K562 (cell line): ENCODE results near the gene EPS8. TPM values are rescaled to one million over a fixed set of nuclear protein-coding genes. Genes with fewer than 3 reads are reported as not detected.

Experiments used
- ATAC-seq: fragments of 200-7000 bp; cut with Tn5 transposase; 3 replicates; pipeline ENCODE4 v1.9.1; 2020; ENCODE audit warnings: moderate library complexity
- BruUV-seq: library from RNA; stranded (reverse); fragments of 400-500 nt; replicated peaks from 2 replicates; lab custom pipeline; 2021; lab: Mats Ljungman, UMichigan
- CTCF ChIA-PET: fragments of 300-600 bp; formaldehyde crosslinking; extraction: SDS; loops from one replicate; lab custom pipeline; 2021; ENCODE audit warnings: low intra/inter-chr PET ratio; lab: Yijun Ruan, JAX
- POLR2A ChIA-PET: fragments of 300-600, 350-650 bp; sonication (Branson Sonifier 250); formaldehyde crosslinking; extraction: SDS; loops from one replicate; lab custom pipeline; 2021; ENCODE audit warnings: antibody characterized with exemption, inconsistent platforms; lab: Yijun Ruan, JAX
- DNase-seq, 4 experiments: peaks; one replicate each; pipeline versions ENCODE4 v3.0.0 to v3.0.0-alpha.2; 2011 to 2018; ENCODE audit warnings: low spot score in 3 of 4, mixed read lengths in 3 of 4; ENCODE audit errors: extremely low read depth in 1 of 4
- FAIRE-seq: peaks from 2 replicates; lab custom pipeline; 2011; peaks lifted over from hg19 to GRCh38; lab: Jason Lieb, UNC
- H2AFZ ChIP-seq: 2 replicates; pipeline ENCODE4 v1.6.0; 2011; ENCODE audit warnings: low read depth, low read length, control low read depth, inconsistent platforms
- H3K27ac ChIP-seq: fragments of 200-600 bp; 3 replicates; pipeline ENCODE4 v1.8.0; 2011; ENCODE audit warnings: low read depth, mild to moderate bottlenecking, control low read depth, inconsistent platforms, low read length, moderate library complexity, mixed read lengths; ENCODE audit errors: extremely low read depth
- H3K27me3 ChIP-seq, 2 experiments: fragments of 300-600 bp in 1 of 2; 2 replicates in 1 of 2; 3 replicates in 1 of 2; pipeline versions ENCODE4 v1.6.0 to v1.8.0; 2011; ENCODE audit warnings: inconsistent platforms in 2 of 2, low read length in 2 of 2, mild to moderate bottlenecking in 1 of 2, mixed read lengths in 1 of 2, moderate library complexity in 1 of 2; ENCODE audit not compliant: control insufficient read depth in 2 of 2, insufficient read depth in 2 of 2
- H3K36me3 ChIP-seq: fragments of 300-600 bp; 3 replicates; pipeline ENCODE4 v1.8.0; 2011; ENCODE audit warnings: mild to moderate bottlenecking, low read length, inconsistent platforms; ENCODE audit not compliant: control insufficient read depth, insufficient read depth
- H3K4me1 ChIP-seq, 2 experiments: fragments of 200-600 bp in 1 of 2; replicated peaks in 1 of 2; 2 replicates in 1 of 2; 3 replicates in 1 of 2; pipeline versions ENCODE4 v1.5.1 to v1.8.0; 2011; ENCODE audit warnings: inconsistent platforms in 2 of 2, low read length in 2 of 2, mild to moderate bottlenecking in 1 of 2, mixed read lengths in 1 of 2, moderate library complexity in 1 of 2; ENCODE audit not compliant: control insufficient read depth in 2 of 2, insufficient read depth in 2 of 2
- H3K4me2 ChIP-seq: 2 replicates; pipeline ENCODE4 v1.6.1; 2011; ENCODE audit warnings: low read length, control low read depth, inconsistent platforms, mixed read lengths; ENCODE audit not compliant: insufficient read depth
- H3K4me3 ChIP-seq: fragments of 200-600 bp; sonication (generic), shearing (Covaris generic); 2 replicates; pipeline ENCODE4 v1.5.1; 2016; ENCODE audit warnings: control low read depth, inconsistent platforms
- H3K79me2 ChIP-seq: fragments of 200-600 bp; 3 replicates; pipeline ENCODE4 v1.8.0; 2011; ENCODE audit warnings: low read length, inconsistent platforms; ENCODE audit not compliant: control insufficient read depth, insufficient read depth
- H3K9ac ChIP-seq, 2 experiments: 2 replicates each; pipeline versions ENCODE4 v1.6.0 to v1.6.1; 2011; ENCODE audit warnings: low read depth in 2 of 2, low read length in 2 of 2, control low read depth in 1 of 2, inconsistent platforms in 1 of 2, mild to moderate bottlenecking in 1 of 2, mixed read lengths in 1 of 2; ENCODE audit not compliant: insufficient read depth in 1 of 2
- H3K9me1 ChIP-seq: one replicate; pipeline ENCODE4 v1.6.0; 2011; ENCODE audit warnings: inconsistent platforms, mild to moderate bottlenecking, low read length, moderate library complexity; ENCODE audit not compliant: control insufficient read depth, insufficient read depth
- H3K9me3 ChIP-seq: replicated peaks from 2 replicates; pipeline ENCODE4 v1.5.1; 2011; ENCODE audit warnings: low read depth, low read length, inconsistent platforms; ENCODE audit not compliant: control insufficient read depth, insufficient read depth
- H4K20me1 ChIP-seq: replicated peaks from 2 replicates; pipeline ENCODE4 v1.6.1; 2011; ENCODE audit warnings: low read length, inconsistent platforms, mixed read lengths; ENCODE audit not compliant: control insufficient read depth, insufficient read depth
- BDP1 ChIP-seq: IDR thresholded peaks from 3 replicates; pipeline ENCODE4 v1.6.1; 2011; ENCODE audit not compliant: insufficient read length, insufficient read depth
- ZNF76 ChIP-seq: fragments of 250-450 bp; sonication (Bioruptor Pico); IDR thresholded peaks from 2 replicates; pipeline ENCODE4 v1.4.0; 2020; ENCODE audit warnings: mild to moderate bottlenecking, moderate library complexity, borderline replicate concordance
- WGBS: fragments of 100-300 bp; shearing (Covaris generic); methylation state at CpG from one replicate; pipeline ENCODE4 v1.1.6; 2016; ENCODE audit warnings: low coverage, mixed read lengths; ENCODE audit not compliant: insufficient coverage; ENCODE audit errors: missing lambda C conversion rate; 5-methylcytosine and 5-hydroxymethylcytosine counted together
- in situ Hi-C: fragments of 300-500 bp; cut with MboI; formaldehyde crosslinking; loops from 4 replicates; pipeline ENCODE4 v1.15.0; 2018; ENCODE audit warnings: inconsistent platforms, mixed read lengths
- intact Hi-C: fragments of 100-400 bp; cut with micrococcal nuclease; formaldehyde crosslinking; loops from 2 replicates; pipeline ENCODE4 v1.14.2; 2022
- polyA plus RNA-seq, 8 experiments: library from polyadenylated mRNA; depleted of rRNA in 4 of 8; stranded (reverse) in 5 of 8; unstranded in 3 of 8; fragments of >200 nt; fragmentation: Nextera tagmentation in 2 of 8; fragmentation: Illumina TruSeq in 1 of 8; extraction: Ambion mirVana in 2 of 8; extraction: Trizol in 1 of 8; gene quantifications; 2 replicates each; pipeline versions ENCODE4 v1.2.1 to v1.2.3, GENCODE V29; 2011 to 2014; ENCODE audit warnings: inconsistent platforms in 1 of 8, missing spikeins in 1 of 8
- total RNA-seq, 7 experiments: library from RNA; depleted of rRNA in 6 of 7; stranded (reverse); fragments of >200 nt in 6 of 7; fragmentation: Illumina TruSeq in 2 of 7; extraction: Trizol in 2 of 7; gene quantifications; 2 replicates each; pipeline versions ENCODE4 v1.2.1 to v1.2.3, GENCODE V29; 2011 to 2021; ENCODE audit warnings: low replicate concordance in 1 of 7
- TF ChIP-seq, protein P1 (sequence below): sonication (generic); formaldehyde crosslinking; IDR thresholded peaks from 2 replicates; pipeline ENCODE4 v1.8.0; 2022; ENCODE audit warnings: missing genetic modification reagents, mild to moderate bottlenecking, borderline replicate concordance
- TF ChIP-seq, protein P2 (sequence below): sonication (generic); formaldehyde crosslinking; IDR thresholded peaks from 2 replicates; pipeline ENCODE4 v1.8.0; 2022; ENCODE audit warnings: mild to moderate bottlenecking, missing genetic modification reagents
- TF ChIP-seq, protein P3 (sequence below): fragments of 250-450 bp; sonication (Bioruptor Pico); IDR thresholded peaks from 2 replicates; pipeline ENCODE4 v1.9.0; 2021; ENCODE audit warnings: mild to moderate bottlenecking
- TF ChIP-seq, protein P4 (sequence below): fragments of 200-800 bp; sonication (Bioruptor generic); IDR thresholded peaks from 2 replicates; pipeline ENCODE4 v1.6.1; 2017; ENCODE audit warnings: missing genetic modification characterization, missing compliant biosample characterization

Gene EPS8
- total and polyA plus RNA-seq, 9 of the 15 experiments (the other 6 are each of a cell fraction or from before 2014, with no cell fraction given): 0.10 to 1.9 (median 0.33) TPM

DNA sequence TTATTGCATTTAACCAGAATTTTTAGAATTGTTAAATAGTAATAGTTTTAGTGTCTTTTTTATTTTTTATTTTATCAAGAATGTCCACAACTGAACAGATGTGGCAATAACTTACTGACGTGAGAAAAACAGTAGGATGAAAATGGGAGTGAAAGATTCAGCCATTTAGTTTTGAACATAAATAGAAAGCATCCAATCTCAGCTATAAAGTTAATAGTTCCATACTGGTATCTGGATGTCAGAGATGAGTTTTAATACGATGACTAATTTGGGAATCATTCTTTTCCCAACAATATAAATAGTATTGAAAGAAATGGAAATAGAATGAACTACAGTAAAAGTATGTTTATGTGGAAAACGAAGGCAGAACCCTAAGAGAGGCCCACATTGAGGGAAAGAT lies 159.4 kb downstream of the EPS8 start:
- Histone ChIP-seq H3K79me2 (no peaks in the 10 kb centered on the region), H2AFZ (no peak overlapping the region), H3K9ac (no peak overlapping the region), H4K20me1 (no peaks in the 10 kb centered on the region), H3K4me1 (no peaks in the 10 kb centered on the region), H3K4me2 (no peak overlapping the region), H3K27me3 (no peaks in the 10 kb centered on the region), H3K9me1 (no peaks in the 10 kb centered on the region), H3K27ac (no peak overlapping the region), H3K9me3 (no peaks in the 10 kb centered on the region), H3K4me3 (no peak overlapping the region), H3K36me3 (no peaks in the 10 kb centered on the region)
- BruUV-seq: no TSS peak
- CTCF ChIA-PET: no interaction called here
- no peak for ATAC-seq
- TF ChIP-seq, protein P1, sequence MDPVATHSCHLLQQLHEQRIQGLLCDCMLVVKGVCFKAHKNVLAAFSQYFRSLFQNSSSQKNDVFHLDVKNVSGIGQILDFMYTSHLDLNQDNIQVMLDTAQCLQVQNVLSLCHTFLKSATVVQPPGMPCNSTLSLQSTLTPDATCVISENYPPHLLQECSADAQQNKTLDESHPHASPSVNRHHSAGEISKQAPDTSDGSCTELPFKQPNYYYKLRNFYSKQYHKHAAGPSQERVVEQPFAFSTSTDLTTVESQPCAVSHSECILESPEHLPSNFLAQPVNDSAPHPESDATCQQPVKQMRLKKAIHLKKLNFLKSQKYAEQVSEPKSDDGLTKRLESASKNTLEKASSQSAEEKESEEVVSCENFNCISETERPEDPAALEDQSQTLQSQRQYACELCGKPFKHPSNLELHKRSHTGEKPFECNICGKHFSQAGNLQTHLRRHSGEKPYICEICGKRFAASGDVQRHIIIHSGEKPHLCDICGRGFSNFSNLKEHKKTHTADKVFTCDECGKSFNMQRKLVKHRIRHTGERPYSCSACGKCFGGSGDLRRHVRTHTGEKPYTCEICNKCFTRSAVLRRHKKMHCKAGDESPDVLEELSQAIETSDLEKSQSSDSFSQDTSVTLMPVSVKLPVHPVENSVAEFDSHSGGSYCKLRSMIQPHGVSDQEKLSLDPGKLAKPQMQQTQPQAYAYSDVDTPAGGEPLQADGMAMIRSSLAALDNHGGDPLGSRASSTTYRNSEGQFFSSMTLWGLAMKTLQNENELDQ (CRISPR knock-in tag): no peak
- TF ChIP-seq ZNF76 (CRISPR knock-in tag): no peak
- POLR2A ChIA-PET: no interaction called here
- WGBS: 0% methylated on average over 3 of the region's 3 CpGs
- in situ Hi-C loops: no loop called here
- no peak for FAIRE-seq
- DNase-seq: no peak
- intact Hi-C loops: no loop called here

DNA sequence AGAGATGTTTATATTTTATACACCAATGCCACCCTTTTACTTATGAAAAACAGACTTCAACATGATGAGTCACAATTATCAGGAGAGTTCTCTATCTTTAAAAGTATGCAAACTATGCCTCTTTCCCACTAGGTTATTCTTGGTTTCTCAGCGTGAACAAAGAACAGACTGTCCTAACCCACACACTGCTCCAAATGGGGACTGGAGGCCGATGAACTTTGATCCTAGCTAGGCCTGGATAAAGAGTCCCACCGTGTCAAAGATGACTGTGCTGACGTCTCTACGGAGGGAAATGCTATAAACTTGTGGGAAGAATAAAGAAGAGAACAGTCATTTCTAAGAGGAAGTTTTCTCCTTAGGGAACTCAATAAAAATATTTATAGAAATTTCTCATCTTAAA lies 160.1 kb downstream of the EPS8 start:
- Histone ChIP-seq H3K27ac (no peak overlapping the region), H3K9me3 (no peaks in the 10 kb centered on the region), H3K36me3 (no peaks in the 10 kb centered on the region), H3K27me3 (no peaks in the 10 kb centered on the region), H4K20me1 (no peaks in the 10 kb centered on the region), H3K4me3 (no peak overlapping the region), H3K9ac (no peak overlapping the region), H3K9me1 (no peaks in the 10 kb centered on the region), H3K4me2 (no peak overlapping the region), H3K79me2 (no peaks in the 10 kb centered on the region), H3K4me1 (no peaks in the 10 kb centered on the region), H2AFZ (no peak overlapping the region)
- in situ Hi-C loops: no loop called here
- intact Hi-C loops: no loop called here
- FAIRE-seq (no peak), DNase-seq (no peak), ATAC-seq (no peak)
- 0% methylated on average over 5 of the region's 5 CpGs for WGBS
- BruUV-seq: no TSS peak
- ChIA-PET POLR2A (no interaction called here), CTCF (no interaction called here)
- TF ChIP-seq, protein P2, sequence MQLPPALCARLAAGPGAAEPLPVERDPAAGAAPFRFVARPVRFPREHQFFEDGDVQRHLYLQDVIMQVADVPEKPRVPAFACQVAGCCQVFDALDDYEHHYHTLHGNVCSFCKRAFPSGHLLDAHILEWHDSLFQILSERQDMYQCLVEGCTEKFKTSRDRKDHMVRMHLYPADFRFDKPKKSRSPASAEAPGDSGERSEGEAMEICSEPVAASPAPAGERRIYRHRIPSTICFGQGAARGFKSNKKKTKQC (CRISPR knock-in tag): no peak
- TF ChIP-seq, protein P3, sequence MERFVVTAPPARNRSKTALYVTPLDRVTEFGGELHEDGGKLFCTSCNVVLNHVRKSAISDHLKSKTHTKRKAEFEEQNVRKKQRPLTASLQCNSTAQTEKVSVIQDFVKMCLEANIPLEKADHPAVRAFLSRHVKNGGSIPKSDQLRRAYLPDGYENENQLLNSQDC (CRISPR knock-in tag): no peak
- TF ChIP-seq BDP1: no peak
- TF ChIP-seq, protein P4, sequence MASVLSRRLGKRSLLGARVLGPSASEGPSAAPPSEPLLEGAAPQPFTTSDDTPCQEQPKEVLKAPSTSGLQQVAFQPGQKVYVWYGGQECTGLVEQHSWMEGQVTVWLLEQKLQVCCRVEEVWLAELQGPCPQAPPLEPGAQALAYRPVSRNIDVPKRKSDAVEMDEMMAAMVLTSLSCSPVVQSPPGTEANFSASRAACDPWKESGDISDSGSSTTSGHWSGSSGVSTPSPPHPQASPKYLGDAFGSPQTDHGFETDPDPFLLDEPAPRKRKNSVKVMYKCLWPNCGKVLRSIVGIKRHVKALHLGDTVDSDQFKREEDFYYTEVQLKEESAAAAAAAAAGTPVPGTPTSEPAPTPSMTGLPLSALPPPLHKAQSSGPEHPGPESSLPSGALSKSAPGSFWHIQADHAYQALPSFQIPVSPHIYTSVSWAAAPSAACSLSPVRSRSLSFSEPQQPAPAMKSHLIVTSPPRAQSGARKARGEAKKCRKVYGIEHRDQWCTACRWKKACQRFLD (CRISPR knock-in tag): no peak
